NCI-H748 (cell line): ENCODE data around the gene LY6G6C.

Experiments used
- DNase-seq: peaks from one replicate; lab custom pipeline; 2025; ENCODE audit not compliant: unreplicated experiment; lab: John Stamatoyannopoulos, UW

Gene LY6G6C

GRCh38 chr6:31687321-31687720 is 34.2 kb downstream of the LY6G6C start:
- DNase-seq, result no peak

GRCh38 chr6:31686483-31686882 is 35.1 kb downstream of the LY6G6C start:
- DNase-seq, result no peak

GRCh38 chr6:31683591-31683990 is 38.0 kb downstream of the LY6G6C start:
- peak; percentile 59 for DNase-seq

- DNase-seq, result peak; percentile 79
Observed at GRCh38 chr6:31681135-31681671, 40.3 kb downstream of the LY6G6C start.

- DNase-seq, result peak; percentile 95
Observed at GRCh38 chr6:31680226-31681134, 41.1 kb downstream of the LY6G6C start, which contains the start of gene LY6G5C. TSS of gene LY6G5C (minus strand) at chr6:31681067. CDS start at chr6:31680373, 694 bp downstream.

- DNase-seq, result no peak
Observed at GRCh38 chr6:31677955-31678354, 43.6 kb downstream of the LY6G6C start.

- DNase-seq, result no peak
Observed at GRCh38 chr6:31676904-31677303, 44.6 kb downstream of the LY6G6C start.

- DNase-seq, result no peak
Observed at GRCh38 chr6:31676322-31676903, 45.1 kb downstream of the LY6G6C start.

GRCh38 chr6:31669676-31670075 is 51.9 kb downstream of the LY6G6C start, which contains the start of gene LY6G5B:
TSS of gene LY6G5B (plus strand) at chr6:31669976. CDS start at chr6:31670951, 975 bp downstream.
- no peak for DNase-seq
